ENCODE measurements around the gene NAV2.

DNA sequence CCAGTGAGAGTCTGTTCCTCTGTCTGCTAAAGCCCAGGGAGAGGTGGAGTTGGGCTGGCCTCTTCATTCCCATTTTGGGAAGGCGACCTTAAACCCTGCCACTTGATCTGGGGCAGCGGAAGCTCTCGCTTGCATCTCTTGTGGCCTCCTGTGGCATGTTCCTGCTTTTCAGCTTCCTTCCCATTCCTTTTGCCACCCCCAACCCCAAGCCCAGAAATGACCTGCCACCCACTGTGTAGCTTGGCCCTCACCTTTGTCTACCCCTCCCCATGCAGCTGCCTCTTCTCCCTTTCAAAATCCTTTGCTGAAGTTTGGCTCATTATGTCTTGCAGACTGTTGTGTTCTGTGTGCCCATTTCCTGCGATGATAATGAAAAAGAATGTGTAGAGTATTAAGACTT is 337.4 kb downstream of the NAV2 start:
- TF ChIP-seq EZH2 (IDR thresholded peaks at IDR 0.05; ENCODE audit: low read length): no peak
- no peak for TF ChIP-seq CTCF (optimal IDR thresholded peaks at IDR 0.05 in 1 of 3, IDR thresholded peaks at IDR 0.05 in 1 of 3, conservative IDR thresholded peaks at IDR 0.05 in 1 of 3; ENCODE audit: extremely low read depth in 1 of 3, insufficient read depth in 2 of 3, low read length in 3 of 3)
